GM18867 (cell line): Measurements from ENCODE around the gene CEBPG.

Experiments used
- ATAC-seq: cut with Tn5 transposase; IDR thresholded peaks from one replicate; pipeline ENCODE4 v1.9.1; 2021; ENCODE audit warnings: mild to moderate bottlenecking, moderate library complexity; ENCODE audit not compliant: unreplicated experiment

Gene CEBPG

GRCh38 chr19:33394006-33394722, 20.7 kb downstream of the CEBPG start:
- ATAC-seq = no peak

GRCh38 chr19:33394723-33395560, 21.4 kb downstream of the CEBPG start:
- ATAC-seq = no peak

GRCh38 chr19:33395561-33396550, 22.3 kb downstream of the CEBPG start:
- ATAC-seq = no peak

GRCh38 chr19:33396701-33397535, 23.4 kb downstream of the CEBPG start:
- no peak for ATAC-seq

GRCh38 chr19:33397536-33398360, 24.2 kb downstream of the CEBPG start:
- ATAC-seq = no peak

- ATAC-seq = no peak
These were observed 25.0 kb downstream of the CEBPG start for GRCh38 chr19:33398361-33399060.

GRCh38 chr19:33399081-33399744, 25.7 kb downstream of the CEBPG start:
- ATAC-seq = no peak

GRCh38 chr19:33399745-33400681, 26.5 kb downstream of the CEBPG start:
- ATAC-seq = no peak

GRCh38 chr19:33400856-33401682, 27.6 kb downstream of the CEBPG start:
- ATAC-seq = no peak

GRCh38 chr19:33401683-33402420, 28.3 kb downstream of the CEBPG start:
- no peak for ATAC-seq

- ATAC-seq = no peak
These were observed 29.1 kb downstream of the CEBPG start for GRCh38 chr19:33402421-33403220.

GRCh38 chr19:33403221-33403972, 29.9 kb downstream of the CEBPG start:
- no peak for ATAC-seq

GRCh38 chr19:33403973-33404304, 30.4 kb downstream of the CEBPG start:
- ATAC-seq = no peak
